ENCODE measurements around the gene CBLN1.
A peak's percentile ranks its signal among the peaks of the same experiment; 100 is the strongest.
"Not testable (repeated sequence)": the region's sequence is repeated elsewhere in the genome, so short reads cannot be mapped to it uniquely, and the experiment has no call there.

Gene CBLN1

GRCh38 chr16:49277766-49278566, 3.7 kb downstream of the CBLN1 start:
- DNase-seq (ENCODE audit: low spot score), result peak; percentile 39

GRCh38 chr16:49277386-49277742, 4.3 kb downstream of the CBLN1 start:
- DNase-seq (ENCODE audit: low spot score), result peak; percentile 22

GRCh38 chr16:49276646-49277385, 4.8 kb downstream of the CBLN1 start:
- DNase-seq (ENCODE audit: low spot score), result no peak

- no peak for DNase-seq (ENCODE audit: low spot score)
These were observed 5.8 kb downstream of the CBLN1 start for GRCh38 chr16:49275870-49276269.

- DNase-seq (ENCODE audit: low spot score), result peak; percentile 23
These were observed 6.4 kb downstream of the CBLN1 start for GRCh38 chr16:49275050-49275730.

- no peak for DNase-seq (ENCODE audit: low spot score)
These were observed 7.0 kb downstream of the CBLN1 start for GRCh38 chr16:49274591-49274990.

GRCh38 chr16:49273771-49274170, 7.9 kb downstream of the CBLN1 start:
- DNase-seq (ENCODE audit: low spot score), result no peak

GRCh38 chr16:49271363-49271762, 10.3 kb downstream of the CBLN1 start:
- no peak for DNase-seq (ENCODE audit: low spot score)

- no peak for DNase-seq (ENCODE audit: low spot score)
These were observed 12.4 kb downstream of the CBLN1 start for GRCh38 chr16:49269201-49269600.

GRCh38 chr16:49268667-49269066, 13.0 kb downstream of the CBLN1 start:
- no peak for DNase-seq (ENCODE audit: low spot score)

GRCh38 chr16:49262501-49262900, 19.1 kb downstream of the CBLN1 start:
- DNase-seq (ENCODE audit: low spot score), result no peak

- no peak for DNase-seq (ENCODE audit: low spot score)
These were observed 19.7 kb downstream of the CBLN1 start for GRCh38 chr16:49261930-49262329.

GRCh38 chr16:49260956-49261530, 20.6 kb downstream of the CBLN1 start:
- no peak for DNase-seq (ENCODE audit: low spot score)

- DNase-seq (ENCODE audit: low spot score), result no peak
These were observed 21.4 kb downstream of the CBLN1 start for GRCh38 chr16:49260253-49260652.

- no peak for DNase-seq (ENCODE audit: low spot score)
These were observed 22.3 kb downstream of the CBLN1 start for GRCh38 chr16:49259330-49259729.

GRCh38 chr16:49250689-49251088, 30.9 kb downstream of the CBLN1 start:
- no peak for DNase-seq (ENCODE audit: low spot score)

- DNase-seq (ENCODE audit: low spot score), result no peak
These were observed 33.4 kb downstream of the CBLN1 start for GRCh38 chr16:49248227-49248626.

- no peak for DNase-seq (ENCODE audit: low spot score)
These were observed 45.4 kb downstream of the CBLN1 start for GRCh38 chr16:49236216-49236615.

GRCh38 chr16:49228335-49228734, 53.3 kb downstream of the CBLN1 start:
- DNase-seq (ENCODE audit: low spot score), result not testable (repeated sequence)

Measured in iPS-NIHi11 (cell line).